Endothelial cell of umbilical vein (primary cell): ENCODE data around the gene SMARCC1. TPM values are rescaled to one million over a fixed set of nuclear protein-coding genes. Genes with fewer than 3 reads are reported as not detected.

Experiments used
- BruUV-seq: library from RNA; stranded (reverse); fragments of 400-500 nt; replicated peaks from 2 replicates; lab custom pipeline; 2021; lab: Mats Ljungman, UMichigan
- CTCF ChIA-PET: fragments of 300-600, 350-600 bp; sonication (Branson Sonifier 250); formaldehyde crosslinking; loops from one replicate; lab custom pipeline; 2021; ENCODE audit warnings: antibody characterized with exemption, inconsistent platforms; lab: Charles Lee
- POLR2A ChIA-PET: fragments of 300-600, 350-600 bp; sonication (Branson Sonifier 250); formaldehyde crosslinking; loops from one replicate; lab custom pipeline; 2021; ENCODE audit warnings: antibody characterized with exemption, inconsistent platforms; lab: Charles Lee
- DNase-seq: peaks from one replicate; pipeline ENCODE4 v3.0.0-alpha.2; 2011; ENCODE audit warnings: low read depth, low spot score
- FAIRE-seq: peaks from 2 replicates; lab custom pipeline; 2011; peaks lifted over from hg19 to GRCh38; lab: Jason Lieb, UNC
- H2AFZ ChIP-seq: 2 replicates; pipeline ENCODE4 v1.6.0; 2012; ENCODE audit warnings: low read depth, low read length, control low read depth, inconsistent platforms
- H3K27ac ChIP-seq: 2 replicates; pipeline ENCODE4 v1.5.1; 2011; ENCODE audit warnings: low read depth, mild to moderate bottlenecking, control low read depth, low read length, moderate library complexity; ENCODE audit not compliant: insufficient read depth
- H3K27me3 ChIP-seq, 2 experiments: 2 replicates each; pipeline versions ENCODE4 v1.6.0 to v1.6.1; 2011; ENCODE audit warnings: low read length in 2 of 2, mixed read lengths in 1 of 2; ENCODE audit not compliant: control insufficient read depth in 2 of 2, insufficient read depth in 2 of 2
- H3K36me3 ChIP-seq, 2 experiments: 2 replicates in 1 of 2; 3 replicates in 1 of 2; pipeline ENCODE4 v1.5.1; 2011; ENCODE audit warnings: low read length in 2 of 2, mild to moderate bottlenecking in 1 of 2, moderate library complexity in 1 of 2; ENCODE audit not compliant: control insufficient read depth in 2 of 2, insufficient read depth in 2 of 2; ENCODE audit errors: extremely low read depth in 1 of 2
- H3K4me1 ChIP-seq: 3 replicates; pipeline ENCODE4 v1.5.1; 2011; ENCODE audit warnings: mild to moderate bottlenecking, low read length; ENCODE audit not compliant: control insufficient read depth, insufficient read depth; ENCODE audit errors: extremely low read depth
- H3K4me2 ChIP-seq: 2 replicates; pipeline ENCODE4 v1.6.1; 2011; ENCODE audit warnings: low read length, control low read depth, mixed read lengths; ENCODE audit not compliant: insufficient read depth
- H3K4me3 ChIP-seq, 3 experiments: fragments of 200-600 bp in 1 of 3; sonication (generic), shearing (Covaris generic) in 1 of 3; replicated peaks in 1 of 3; 2 replicates each; pipeline ENCODE4 v1.5.1; 2011 to 2016; ENCODE audit warnings: control low read depth in 3 of 3, low read length in 3 of 3, mild to moderate bottlenecking in 2 of 3, inconsistent platforms in 1 of 3, low read depth in 1 of 3, moderate library complexity in 1 of 3; ENCODE audit not compliant: insufficient read depth in 1 of 3
- H3K79me2 ChIP-seq: 2 replicates; pipeline ENCODE4 v1.6.0; 2012; ENCODE audit warnings: low read length, inconsistent platforms; ENCODE audit not compliant: control insufficient read depth, insufficient read depth
- H3K9ac ChIP-seq: replicated peaks from 2 replicates; pipeline ENCODE3; 2011; ENCODE audit warnings: low read length, control low read depth; ENCODE audit not compliant: insufficient read depth; ENCODE audit errors: extremely low read depth
- H3K9me1 ChIP-seq: replicated peaks from 3 replicates; pipeline ENCODE4 v1.6.0; 2011; ENCODE audit warnings: mild to moderate bottlenecking, low read length; ENCODE audit not compliant: control insufficient read depth, insufficient read depth; ENCODE audit errors: extremely low read depth
- H3K9me3 ChIP-seq: replicated peaks from 2 replicates; pipeline ENCODE4 v1.5.1; 2012; ENCODE audit warnings: low read length, inconsistent platforms; ENCODE audit not compliant: control insufficient read depth, insufficient read depth
- H4K20me1 ChIP-seq: replicated peaks from 2 replicates; pipeline ENCODE3; 2011; ENCODE audit warnings: mild to moderate bottlenecking, low read length; ENCODE audit not compliant: control insufficient read depth, insufficient read depth; ENCODE audit errors: extremely low read depth
- CTCF ChIP-seq, 2 donors: IDR thresholded peaks; 1 replicate in 1 of 2; 2 replicates in 1 of 2; pipeline ENCODE4 v1.5.1; 2011; ENCODE audit warnings: low read length in 2 of 2, mild to moderate bottlenecking in 2 of 2, moderate library complexity in 2 of 2, control low read depth in 1 of 2, inconsistent platforms in 1 of 2, low read depth in 1 of 2; ENCODE audit not compliant: insufficient read depth in 1 of 2; ENCODE audit errors: extremely low read depth in 1 of 2
- FOS ChIP-seq: IDR thresholded peaks from 2 replicates; pipeline ENCODE4 v1.6.1; 2011; ENCODE audit warnings: mild to moderate bottlenecking, low read length, moderate library complexity, borderline replicate concordance; ENCODE audit not compliant: insufficient read depth
- GATA2 ChIP-seq: IDR thresholded peaks from 2 replicates; pipeline ENCODE4 v1.7.0; 2011; ENCODE audit warnings: low read depth, mild to moderate bottlenecking, moderate library complexity, mixed read lengths, low read length; ENCODE audit not compliant: insufficient read length, insufficient read depth
- POLR2A ChIP-seq: IDR thresholded peaks from 2 replicates; pipeline ENCODE4 v1.6.1; 2012; ENCODE audit warnings: low read depth, mild to moderate bottlenecking, control low read depth, low read length
- POLR2AphosphoS5 ChIP-seq: IDR thresholded peaks from 2 replicates; pipeline ENCODE4 v1.6.1; 2012; ENCODE audit warnings: low read depth, mild to moderate bottlenecking, control low read depth, low read length, moderate library complexity; ENCODE audit not compliant: insufficient read depth
- dilution Hi-C: fragments of 300-500 bp; cut with MboI; formaldehyde crosslinking; loops from one replicate; pipeline ENCODE4 v1.15.0; 2019; ENCODE audit warnings: low sequenced_read_pairs; ENCODE audit not compliant: extremely low pct_ligation_motif_present
- intact Hi-C: fragments of 100-400 bp; cut with micrococcal nuclease; formaldehyde crosslinking; loops from one replicate; pipeline ENCODE4 v1.10.0; 2022
- polyA plus RNA-seq, 4 experiments: library from polyadenylated mRNA; depleted of rRNA in 3 of 4; stranded (reverse) in 3 of 4; unstranded in 1 of 4; fragments of >200 nt; gene quantifications; 2 replicates each; pipeline versions ENCODE4 v1.2.1 to v1.2.3, GENCODE V29; 2011 to 2012; ENCODE audit warnings: missing spikeins in 1 of 4
- total RNA-seq: library from RNA; stranded (reverse); gene quantifications from 2 replicates; pipeline ENCODE4 v1.2.3, GENCODE V29; 2021

Gene SMARCC1
- total and polyA plus RNA-seq, 2 donors (not counting 3 experiments of a cell fraction or from before 2014, with no cell fraction given): 23.0 to 138 TPM

- Histone ChIP-seq H2AFZ (peak within 1 kb of the TSS; percentile 85), H3K36me3 (no peaks in the 10 kb centered on the region), H3K4me1 (peaks cover 7% of the 10 kb centered on the region), H3K27ac (peak within 1 kb of the TSS; percentile 88), H3K9me3 (no peaks in the 10 kb centered on the region), H3K27me3 (no peaks in the 10 kb centered on the region), H3K4me3 (peak within 1 kb of the TSS; percentile 61 to 94 (median 89)), H3K9me1 (no peaks in the 10 kb centered on the region), H4K20me1 (no peaks in the 10 kb centered on the region), H3K79me2 (peaks cover 13% of the 10 kb centered on the region), H3K9ac (peak within 1 kb of the TSS; percentile 83), H3K4me2 (peak within 1 kb of the TSS; percentile 100)
- dilution Hi-C loops (no loop called here), intact Hi-C loops (loop anchor here (1.0 kb wide), 2 partner anchors 22 to 281 kb away; no protein-coding TSS in a partner anchor)
- POLR2A ChIA-PET: no interaction called here
- DNase-seq (peak; percentile 91), FAIRE-seq (peak; percentile 57)
- CTCF ChIA-PET: interaction anchor here (0.9 to 2.0 kb wide), 4 partner anchors 22 to 382 kb away, joined by 3 to 9 read pairs (median 4); no protein-coding TSS in a partner anchor
- no peak for TF ChIP-seq CTCF (IDR thresholded peaks at IDR 0.05; ENCODE audit: extremely low read depth in 1 of 2, insufficient read depth in 1 of 2, low read depth in 1 of 2, low read length in 2 of 2)
- TF ChIP-seq POLR2A: peak; percentile 48
- no peak for TF ChIP-seq FOS
- TF ChIP-seq GATA2: no peak
- TF ChIP-seq POLR2AphosphoS5: peak; percentile 90
- no TSS peak for BruUV-seq
Observed at GRCh38 chr3:47802734-47803479, 21.2 kb upstream of the SMARCC1 start, which contains the start of gene DHX30. Gene DHX30, plus strand, starts transcription at chr3:47803138. Its CDS starts 7,546 bp downstream, at chr3:47810684.
